NCI-H2196 treated with DMSO at 0.1 percent for 48 hours (cell line): ENCODE data around the gene MYO6.
"Not testable (repeated sequence)": the region's sequence is repeated elsewhere in the genome, so short reads cannot be mapped to it uniquely, and the experiment has no call there.

Experiments used
- DNase-seq: peaks from one replicate; lab custom pipeline; 2025; ENCODE audit not compliant: unreplicated experiment; lab: John Stamatoyannopoulos, UW

The MYO6 gene

DNA sequence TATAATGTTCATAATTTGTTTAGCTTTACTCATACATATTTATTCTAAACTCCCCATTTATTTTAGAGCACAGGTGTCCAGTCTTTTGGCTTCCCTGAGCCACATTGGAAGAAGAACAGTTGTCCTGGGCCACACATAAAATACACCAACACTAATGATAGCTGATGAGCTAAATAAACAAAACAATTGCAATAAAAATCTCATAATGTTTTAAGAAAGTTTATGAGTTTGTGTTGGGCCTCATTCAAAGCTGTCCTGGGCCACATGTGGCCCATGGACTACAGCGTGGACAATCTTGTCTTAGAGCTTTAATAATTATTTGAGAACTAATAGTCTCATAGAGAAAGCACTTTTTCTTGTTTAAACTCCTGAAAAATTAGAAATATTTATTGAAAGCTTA, 131.3 kb downstream of the MYO6 start:
- no peak for DNase-seq

GRCh38 chr6:75882734-75883133, 133.7 kb downstream of the MYO6 start:
- no peak for DNase-seq

DNA sequence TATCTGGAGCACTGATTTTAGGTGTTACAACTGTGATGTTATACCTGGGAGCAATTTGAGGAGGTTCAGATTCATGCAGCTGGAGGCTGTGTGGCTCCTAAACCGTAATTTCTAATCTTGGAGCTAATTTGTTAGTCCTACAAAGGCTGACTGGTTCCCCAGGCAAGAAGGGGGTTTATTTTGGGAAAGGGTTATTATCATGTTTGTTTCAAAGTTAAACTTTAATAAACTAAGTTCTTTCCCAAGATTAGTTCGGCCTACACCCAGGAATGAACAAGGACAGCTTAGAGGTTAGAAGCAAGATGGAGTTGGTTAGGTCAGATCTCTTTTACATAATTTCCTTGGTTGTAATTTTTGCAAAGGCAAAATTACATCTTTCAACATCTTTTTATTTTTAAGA, 135.8 kb downstream of the MYO6 start:
- no peak for DNase-seq

DNA sequence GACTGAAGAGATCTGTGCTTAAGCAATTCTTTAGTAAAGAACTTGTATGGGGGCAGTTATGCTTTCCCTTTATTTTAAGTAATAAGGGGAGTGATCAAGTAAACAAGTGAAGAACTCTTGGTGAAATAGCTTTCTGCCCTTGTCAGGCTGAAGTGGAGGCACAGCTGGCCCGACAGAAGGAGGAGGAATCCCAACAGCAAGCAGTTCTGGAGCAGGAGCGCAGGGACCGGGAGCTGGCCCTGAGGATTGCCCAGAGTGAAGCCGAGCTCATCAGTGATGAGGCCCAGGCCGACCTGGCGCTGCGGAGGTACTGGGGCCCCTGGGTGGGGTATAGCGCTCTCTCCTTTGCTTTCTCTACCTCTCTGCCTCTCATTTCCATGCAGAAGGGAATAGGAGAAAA, 143.3 kb downstream of the MYO6 start:
- DNase-seq = no peak

DNA sequence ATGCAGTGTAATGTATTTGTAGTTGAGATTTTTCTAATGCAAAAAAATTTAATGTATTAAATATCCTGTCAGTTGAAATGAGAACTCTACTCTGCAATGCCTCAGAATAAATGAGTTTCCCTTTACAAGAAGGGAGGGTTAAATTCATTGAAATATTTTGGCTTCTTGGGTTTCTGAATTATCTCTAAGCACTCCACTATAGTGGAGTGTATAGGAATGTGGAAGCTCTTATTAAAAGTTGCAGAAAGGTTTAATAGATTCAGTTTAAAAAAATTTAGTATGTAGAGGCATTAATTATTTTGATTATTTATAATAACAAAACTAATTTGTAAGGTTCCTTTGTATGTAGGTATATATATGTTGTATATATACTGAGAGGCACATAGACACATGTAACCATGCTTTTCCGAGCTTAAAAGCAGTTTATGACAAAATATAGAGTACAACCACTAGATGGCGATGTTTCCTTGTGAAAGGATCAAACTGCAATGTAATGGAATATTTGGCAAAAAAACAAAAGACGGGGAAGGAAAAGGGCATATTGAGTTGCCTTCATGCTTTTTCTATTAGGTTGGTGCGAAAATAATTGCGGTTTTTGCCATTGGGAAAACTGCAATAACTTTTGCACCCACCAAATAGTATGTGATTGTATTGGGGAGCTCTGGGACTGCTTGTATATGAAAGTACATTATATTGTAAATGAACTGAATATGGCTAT, 144.2 kb downstream of the MYO6 start:
- peak; percentile 48 for DNase-seq

- no peak for DNase-seq
Observed at GRCh38 chr6:75893776-75894152, 144.7 kb downstream of the MYO6 start.

- no peak for DNase-seq
Observed at GRCh38 chr6:75896526-75896925, 147.5 kb downstream of the MYO6 start.

DNA sequence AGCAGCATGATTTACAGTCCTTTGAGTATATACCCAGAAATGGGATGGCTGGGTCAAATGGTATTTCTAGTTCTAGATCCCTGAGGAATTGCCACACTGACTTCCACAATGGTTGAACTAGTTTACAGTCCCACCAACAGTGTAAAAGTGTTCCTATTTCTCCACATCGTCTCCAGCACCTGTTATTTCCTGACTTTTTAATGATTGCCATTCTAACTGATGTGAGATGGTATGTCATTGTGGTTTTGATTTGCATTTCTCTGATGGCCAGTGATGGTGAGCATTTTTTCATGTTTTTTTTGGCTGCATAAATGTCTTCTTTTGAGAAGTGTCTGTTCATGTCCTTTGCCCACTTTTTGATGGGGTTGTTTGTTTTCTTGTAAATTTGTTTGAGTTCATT, 151.2 kb downstream of the MYO6 start:
- DNase-seq = not testable (repeated sequence)

DNA sequence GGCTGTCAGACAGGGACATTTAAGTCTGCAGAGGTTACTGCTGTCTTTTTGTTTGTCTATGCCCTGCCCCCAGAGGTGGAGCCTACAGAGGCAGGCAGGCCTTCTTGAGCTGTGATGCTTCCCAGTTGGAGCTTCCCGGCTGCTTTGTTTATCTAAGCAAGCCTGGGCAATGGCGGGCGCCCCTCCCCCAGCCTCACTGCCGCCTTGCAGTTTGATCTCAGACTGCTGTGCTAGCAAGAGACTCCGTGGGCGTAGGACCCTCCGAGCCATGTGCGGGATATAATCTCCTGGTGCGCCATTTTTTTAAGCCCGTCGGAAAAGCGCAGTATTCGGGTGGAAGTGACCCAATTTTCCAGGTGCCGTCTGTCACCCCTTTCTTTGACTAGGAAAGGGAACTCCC, 156.1 kb downstream of the MYO6 start:
- not testable (repeated sequence) for DNase-seq

DNA sequence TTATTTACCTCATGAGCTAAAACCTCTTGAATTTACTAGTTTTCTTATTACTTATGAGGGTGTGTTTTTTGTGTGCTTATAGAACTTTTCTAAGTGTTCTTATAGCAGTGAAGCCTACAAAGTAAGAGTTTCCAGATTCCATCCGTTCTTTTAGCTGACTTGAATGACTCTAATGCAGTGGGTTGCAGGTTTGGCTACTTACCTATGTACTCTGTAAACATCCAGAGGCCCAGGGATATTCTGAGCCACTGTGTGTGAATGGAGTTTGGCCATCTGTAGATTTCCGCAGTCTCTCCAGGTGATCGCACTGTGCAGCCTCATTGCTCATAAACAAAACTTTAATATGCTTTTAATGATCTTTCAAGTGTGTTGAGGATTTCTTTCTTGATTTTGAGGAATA, 157.8 kb downstream of the MYO6 start:
- no peak for DNase-seq

- DNase-seq = no peak
Observed at GRCh38 chr6:75907444-75907843, 158.4 kb downstream of the MYO6 start.

- no peak for DNase-seq
Observed at GRCh38 chr6:75913040-75913439, 164.0 kb downstream of the MYO6 start.

GRCh38 chr6:75922226-75922625, 173.2 kb downstream of the MYO6 start:
- DNase-seq = no peak

DNA sequence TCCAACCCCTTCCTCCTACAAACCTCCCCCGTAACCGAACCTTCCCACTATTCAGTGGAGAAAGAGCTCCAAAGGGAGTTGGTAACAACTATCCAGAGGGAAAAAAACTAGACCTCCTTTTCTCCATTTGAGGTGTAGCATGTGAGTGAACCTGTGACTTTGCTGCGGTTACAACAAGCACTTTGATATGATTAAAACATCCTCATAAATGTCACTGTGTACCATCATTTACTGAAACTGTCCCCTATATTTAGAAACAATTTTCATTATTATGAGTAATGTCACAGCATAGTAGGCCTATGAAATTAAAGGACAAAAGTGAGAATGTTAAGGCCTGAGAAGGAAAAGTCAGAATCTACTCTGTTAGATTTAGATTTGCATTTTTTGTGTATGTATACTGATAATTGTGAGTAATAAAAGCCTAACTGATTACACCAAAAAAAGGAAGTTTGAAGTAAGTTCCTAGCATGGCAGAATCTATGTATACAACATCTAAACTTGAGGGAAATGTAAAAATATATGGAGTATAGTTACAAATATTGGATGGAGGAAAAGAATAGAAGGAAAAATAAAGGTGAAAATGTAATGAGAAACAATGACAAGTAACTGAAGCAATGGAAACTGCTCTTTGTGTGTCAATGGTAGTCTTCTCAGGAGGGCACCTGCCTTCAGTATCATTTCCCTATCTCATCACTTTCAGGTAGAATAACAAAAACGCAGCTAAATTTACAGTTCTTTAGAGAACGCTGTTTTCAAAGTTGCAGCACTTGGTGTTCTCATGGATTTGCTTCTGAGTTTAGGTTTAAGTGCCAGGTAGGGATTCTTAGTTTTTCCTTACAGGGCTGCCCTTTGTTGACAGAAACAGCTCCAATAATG, 177.5 kb downstream of the MYO6 start:
- DNase-seq = no peak

DNA sequence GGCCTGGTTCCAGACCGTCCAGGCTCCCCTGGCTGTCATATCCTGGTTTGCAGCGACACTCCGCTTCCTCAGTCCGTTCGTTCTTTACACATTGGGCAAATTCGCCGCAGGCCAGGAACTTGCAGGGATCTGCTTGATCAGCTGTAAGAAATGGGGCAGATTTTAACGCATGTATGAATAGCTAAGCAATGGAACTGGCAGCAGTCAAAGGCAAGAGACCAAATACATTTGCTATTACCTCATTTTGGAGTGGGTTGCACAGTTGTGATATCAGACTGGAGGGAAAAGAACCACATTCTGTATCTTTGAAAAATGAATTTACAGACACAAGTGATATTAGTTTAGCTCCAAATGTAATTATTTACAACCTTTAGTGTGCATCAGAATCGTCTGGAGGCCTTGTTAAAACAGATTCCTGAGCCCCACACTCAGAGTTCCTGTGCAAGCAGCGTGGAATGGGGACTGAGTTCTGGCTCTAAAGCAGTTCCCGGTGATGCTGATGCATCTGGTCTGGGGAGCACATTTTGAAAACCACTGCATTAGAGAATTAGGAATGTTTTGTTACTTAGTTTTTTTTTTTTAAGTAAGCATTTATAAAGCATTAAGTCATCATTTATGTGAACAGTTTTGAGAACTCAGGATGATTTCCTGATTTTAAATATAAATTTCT, 182.1 kb downstream of the MYO6 start:
- no peak for DNase-seq

DNA sequence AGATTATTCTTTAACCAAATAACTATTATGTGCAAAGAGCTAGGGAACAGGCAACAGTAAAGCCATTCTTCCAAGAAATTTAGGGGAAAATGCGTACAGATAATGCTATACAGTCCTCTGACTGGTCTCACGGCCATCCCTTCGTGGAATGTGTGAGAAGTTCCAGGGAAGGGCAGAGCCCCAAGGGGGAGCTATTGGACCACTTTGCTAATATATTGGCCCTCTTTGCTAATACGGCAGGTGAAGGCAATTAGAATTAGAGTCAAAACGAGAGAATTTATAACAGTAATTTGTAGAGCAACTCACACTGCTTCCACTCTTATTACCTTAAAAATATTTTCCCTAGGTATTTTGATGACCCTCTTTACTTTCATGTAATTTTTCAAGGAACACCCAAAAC, 183.0 kb downstream of the MYO6 start:
- DNase-seq = no peak

DNA sequence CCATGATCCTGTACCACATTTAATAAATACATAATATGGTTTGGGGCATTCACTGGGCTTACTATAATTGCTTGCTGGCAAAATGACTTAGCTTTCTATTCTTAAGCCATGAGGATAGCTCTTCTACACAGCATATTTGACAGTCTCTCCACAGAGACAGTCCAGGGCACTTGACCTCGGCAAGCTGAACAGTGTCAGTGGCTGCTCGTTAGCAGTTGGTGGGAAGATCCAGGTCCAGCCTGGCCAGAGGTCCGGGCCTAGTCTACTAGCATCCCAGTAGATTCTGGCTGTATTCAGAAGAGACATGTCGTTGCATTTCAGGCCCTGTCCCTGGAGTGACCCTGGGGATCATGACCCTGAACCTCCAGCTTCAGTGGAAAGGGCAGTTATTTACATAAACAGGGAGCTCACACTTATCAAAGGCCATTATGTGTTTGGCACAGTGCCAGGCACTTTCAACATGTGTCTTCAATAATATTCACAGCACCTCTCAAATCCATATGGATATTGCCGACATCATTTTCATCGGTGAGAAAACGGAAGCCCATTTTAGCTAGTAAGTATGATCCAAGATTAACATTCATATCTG, 184.4 kb downstream of the MYO6 start:
- no peak for DNase-seq

DNA sequence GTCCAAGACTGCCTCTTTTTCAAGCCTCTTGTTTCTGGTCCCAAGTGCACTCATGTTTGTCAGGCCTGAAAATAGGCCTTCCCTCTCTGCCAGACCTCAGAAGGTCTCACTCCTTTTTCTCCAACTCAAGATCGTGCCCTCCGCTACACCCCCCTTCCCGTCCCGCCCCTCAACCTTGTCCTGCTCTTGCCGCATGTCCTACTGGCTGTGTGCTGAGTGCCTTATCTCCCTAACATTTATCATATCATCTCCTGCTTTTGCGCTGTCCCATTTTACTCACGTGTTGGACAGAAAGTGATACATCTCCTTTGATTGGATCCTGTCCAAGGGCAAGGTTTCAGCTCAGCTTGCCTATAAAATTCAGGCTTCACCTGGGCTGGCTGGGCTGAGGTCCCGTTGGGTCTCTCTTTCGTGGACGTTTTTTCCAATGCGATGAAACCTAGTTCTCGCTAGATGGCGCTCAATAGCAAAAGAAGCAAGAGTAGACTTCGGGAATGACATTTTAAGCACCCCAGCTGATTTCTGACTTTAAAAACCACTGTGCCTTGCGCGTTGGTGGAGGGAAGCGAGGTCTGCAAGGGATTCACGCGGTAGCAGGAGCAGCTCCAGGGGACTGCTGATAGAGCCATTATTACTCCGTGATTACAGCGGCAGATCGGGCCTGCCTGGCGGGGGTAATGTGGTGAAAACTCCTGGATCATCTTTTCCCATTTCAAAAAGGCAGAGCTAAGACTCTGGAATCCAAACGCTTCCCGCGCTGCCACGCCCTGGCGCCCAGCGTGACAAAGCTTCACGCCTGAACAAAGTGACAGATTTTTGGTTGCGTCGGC, 185.8 kb downstream of the MYO6 start:
- DNase-seq = peak; percentile 62

GRCh38 chr6:75935473-75935793, 186.4 kb downstream of the MYO6 start:
- no peak for DNase-seq

DNA sequence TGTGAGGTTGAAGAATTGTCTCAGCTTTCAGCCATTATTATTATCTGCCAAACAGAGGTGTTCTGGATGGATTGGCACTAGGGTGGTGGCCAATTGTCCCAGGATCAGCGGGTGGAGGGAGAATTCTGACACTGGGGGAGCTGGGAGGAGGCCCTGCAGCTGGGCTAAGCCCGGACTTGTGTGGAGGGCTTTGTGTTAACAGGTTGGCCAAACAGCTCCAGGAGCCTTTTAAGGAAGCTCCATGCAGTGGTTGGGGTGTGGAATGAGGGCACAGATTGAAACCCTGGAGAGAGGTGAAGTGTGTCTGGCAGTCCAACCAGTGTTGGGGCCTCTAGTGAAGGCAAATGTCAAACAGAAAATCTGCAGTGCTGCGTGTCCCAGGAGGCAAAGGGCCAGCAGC, 187.6 kb downstream of the MYO6 start:
- DNase-seq = no peak

GRCh38 chr6:75937846-75938245, 188.8 kb downstream of the MYO6 start:
- DNase-seq = no peak
